Activated CD4-positive, alpha-beta T cell treated with anti-CD3 and anti-CD28 coated beads for 4 hours (primary cell): ENCODE data around the gene MYH15.

Experiments used
- DNase-seq, 2 donors: peaks; one replicate each; pipeline ENCODE4 v3.0.0-alpha.2; 2020

The MYH15 gene

DNA sequence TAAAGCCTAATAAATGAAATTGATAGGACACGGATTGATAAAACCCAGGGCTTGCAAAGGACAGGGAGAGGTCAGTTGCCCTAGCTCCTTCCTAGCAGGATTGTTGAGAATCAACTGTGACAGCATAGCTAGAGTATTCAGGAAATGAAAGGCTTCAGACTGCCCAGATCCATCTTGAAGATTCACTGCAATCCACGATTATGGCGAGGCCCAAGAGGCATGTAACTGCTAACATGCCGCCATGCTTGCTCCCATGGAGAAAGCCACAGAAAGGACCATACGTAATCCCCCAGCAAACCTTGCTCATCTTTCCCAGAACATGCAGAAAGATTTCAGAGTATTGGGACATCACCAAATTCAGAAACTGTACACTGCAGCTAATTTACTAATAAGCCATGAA, 41.3 kb downstream of the MYH15 start:
- DNase-seq = no peak

DNA sequence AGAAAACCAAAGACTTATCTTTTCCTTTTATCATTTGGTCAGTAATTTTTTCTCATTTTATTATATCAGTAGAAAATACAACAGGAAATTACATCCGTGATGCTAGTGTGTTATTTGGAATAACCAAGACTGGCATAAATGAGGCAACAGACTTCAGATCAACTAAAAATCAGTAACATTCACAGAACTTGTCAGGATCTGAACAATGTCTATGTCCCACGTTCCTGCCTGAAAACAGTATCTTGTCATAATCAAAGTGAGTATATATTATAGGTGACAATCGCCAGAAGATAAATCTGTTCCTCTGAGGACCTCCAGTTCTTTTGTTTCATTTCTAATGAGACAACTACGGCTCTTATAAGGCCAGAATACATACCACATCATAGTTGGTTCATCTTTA, 41.8 kb downstream of the MYH15 start:
- no peak for DNase-seq

DNA sequence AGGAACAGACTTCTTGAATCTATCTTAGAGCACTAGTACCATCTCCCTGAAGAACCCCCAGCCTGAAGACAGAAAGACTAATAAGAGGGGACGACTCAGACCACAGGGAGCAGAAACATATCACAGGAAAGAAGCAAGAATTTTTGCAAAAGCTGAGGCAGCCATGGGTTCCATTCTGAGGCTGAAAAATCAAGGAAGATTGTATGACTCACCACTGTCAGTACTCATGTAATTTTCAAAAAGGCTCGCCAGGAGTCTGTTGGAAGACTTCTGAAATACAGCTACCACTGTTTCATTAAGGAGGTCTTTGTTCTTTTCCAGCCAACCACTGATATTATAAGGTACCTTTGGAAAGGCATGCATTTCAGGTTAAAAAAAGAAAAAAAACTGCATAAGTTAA, 47.5 kb downstream of the MYH15 start:
- no peak for DNase-seq

DNA sequence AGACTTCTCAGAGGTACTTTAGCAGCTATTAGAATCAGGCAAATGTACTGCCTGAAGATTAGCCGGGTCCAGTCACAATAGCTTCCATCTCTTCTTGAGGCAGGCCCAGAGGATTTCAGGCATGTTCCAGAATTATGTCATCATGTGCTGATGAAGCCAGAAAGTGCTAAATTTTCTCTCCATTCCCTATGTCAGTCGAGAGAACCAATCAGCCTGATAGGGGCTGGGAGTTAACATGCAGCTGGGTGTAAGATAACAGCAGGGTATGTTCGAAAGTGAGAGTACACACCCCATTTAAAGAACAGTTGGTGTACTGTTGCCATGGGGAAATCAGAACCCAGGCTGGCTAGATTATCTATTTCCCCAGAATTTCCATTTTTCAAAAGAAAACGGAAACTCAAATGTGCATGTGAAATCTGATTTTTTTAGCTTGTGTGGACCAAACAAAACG, 48.7 kb downstream of the MYH15 start:
- DNase-seq = no peak

DNA sequence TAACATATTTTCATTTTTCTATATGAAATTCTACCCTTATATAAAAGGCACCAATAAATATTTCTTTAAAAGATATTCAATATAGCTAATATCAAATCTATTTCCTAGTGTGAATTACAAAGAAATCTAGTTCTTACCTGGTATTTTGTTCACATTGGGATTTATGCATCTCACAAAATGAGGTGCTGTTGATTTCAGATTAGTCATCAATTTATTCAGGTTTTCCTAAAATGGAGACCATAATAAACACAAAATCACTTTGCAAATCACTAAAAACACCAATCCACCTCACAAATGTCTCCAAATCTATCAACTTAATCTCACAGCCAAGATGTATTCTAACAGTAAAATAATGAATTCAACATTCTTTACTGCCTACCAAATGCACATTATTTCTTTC, 51.2 kb downstream of the MYH15 start:
- no peak for DNase-seq

DNA sequence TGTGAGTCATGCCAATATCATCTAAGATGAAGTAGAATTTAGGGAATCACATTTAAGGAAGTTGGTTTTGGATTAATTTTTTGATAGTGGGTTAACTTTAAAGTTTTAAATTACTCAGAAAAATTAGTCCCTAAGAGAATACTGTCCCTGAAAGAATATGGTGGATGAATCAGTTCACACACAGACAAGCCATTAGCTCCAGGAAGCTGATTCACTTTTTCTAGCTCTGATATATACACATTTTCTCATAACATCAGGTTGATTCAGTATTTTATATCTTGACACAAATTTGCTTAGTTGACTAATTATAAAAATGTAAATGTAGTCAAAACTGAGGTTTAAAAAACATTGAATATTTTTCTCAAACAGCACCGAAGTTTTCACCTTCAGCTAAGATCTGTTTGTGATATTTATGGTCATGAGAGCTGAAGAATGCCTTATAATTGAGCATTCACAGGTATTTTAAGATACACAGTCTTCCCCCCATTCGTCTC, 55.1 kb downstream of the MYH15 start:
- no peak for DNase-seq

DNA sequence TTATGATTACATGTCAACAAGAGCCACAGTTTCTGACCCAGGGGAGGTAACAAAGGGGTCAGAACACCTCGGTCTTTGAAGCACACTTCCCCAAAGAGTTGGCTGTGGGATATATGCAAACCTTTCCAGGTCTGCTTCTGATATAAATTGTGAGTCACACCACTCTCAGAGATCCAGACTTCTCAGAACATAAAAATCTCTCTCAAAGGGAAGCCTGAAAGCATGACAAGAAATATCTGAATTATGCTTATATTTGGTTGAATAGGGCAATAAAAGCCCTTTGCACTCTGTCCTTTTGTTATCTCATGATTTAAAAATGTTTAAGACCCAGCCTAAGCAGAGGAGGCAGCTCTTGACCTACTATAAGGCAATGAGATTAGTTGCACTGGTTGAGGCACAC, 56.8 kb downstream of the MYH15 start:
- no peak for DNase-seq

DNA sequence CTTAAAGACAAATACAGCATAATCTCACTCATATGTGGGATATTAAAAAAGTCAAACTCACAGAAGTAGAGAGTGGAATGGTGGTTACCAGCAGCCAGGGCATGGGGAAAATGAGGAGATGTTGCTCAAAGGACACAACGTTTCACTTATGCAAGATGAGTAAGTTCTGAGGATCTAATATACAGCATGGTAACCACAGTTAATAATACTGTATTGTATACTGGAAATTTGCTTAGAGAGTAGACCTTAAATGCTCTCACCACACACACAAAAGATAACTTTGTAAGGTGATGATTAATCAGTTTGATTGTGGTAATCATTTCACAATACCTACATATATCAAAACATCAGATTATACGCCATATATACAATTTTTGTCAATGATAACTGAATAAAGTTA, 60.0 kb downstream of the MYH15 start:
- DNase-seq = no peak

DNA sequence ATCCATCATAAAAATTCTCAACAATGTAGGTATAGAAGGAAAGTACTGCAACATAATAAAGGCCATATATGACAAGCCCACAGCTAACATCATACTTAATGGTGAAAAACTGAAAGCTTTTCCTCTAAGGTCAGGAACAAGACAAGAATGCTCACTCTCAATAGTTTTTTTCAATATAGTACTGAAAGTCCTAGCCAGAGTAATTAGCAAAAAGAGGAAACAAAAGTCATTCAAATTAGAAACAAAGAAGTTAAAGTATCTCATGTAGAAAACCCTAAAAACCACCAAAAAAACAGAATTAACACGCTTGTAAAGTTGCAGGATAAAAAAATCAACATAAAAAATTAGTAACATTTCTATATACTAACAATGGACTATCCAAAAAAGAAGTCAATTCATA, 61.8 kb downstream of the MYH15 start:
- DNase-seq = no peak

DNA sequence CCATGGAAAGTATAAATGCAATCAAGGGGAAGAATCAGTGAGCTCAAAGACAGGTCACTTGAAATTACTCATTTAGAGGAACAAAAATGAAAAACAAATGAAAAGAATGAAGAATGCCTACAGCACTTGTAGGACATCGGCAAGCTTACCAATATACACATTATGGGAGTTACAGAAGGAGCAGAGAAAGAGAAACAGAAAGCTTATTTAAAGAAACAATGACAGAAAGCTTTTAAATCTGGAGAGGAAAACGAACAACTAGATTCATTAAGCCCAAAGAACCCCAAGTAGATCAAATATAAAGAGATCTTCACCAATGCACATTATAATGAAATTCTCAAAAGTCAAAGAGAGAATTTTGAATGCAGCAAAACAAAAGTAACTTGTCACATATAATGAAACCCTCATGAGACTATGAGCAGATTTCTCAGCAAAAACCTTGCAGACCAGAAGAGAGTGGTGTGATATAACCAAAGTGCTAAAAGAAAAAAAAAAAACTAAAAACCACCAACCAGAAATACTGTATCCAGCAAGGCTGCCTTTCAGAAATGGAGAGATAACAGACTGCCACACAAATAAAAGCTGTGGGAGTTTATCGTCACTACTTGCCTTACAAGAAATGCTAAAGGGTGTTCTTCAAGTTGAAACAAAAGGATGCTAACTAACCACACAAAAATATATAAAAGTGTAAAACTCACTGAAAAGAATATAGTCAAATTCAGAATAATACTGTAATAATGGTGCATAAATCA, 63.1 kb downstream of the MYH15 start:
- DNase-seq = no peak

DNA sequence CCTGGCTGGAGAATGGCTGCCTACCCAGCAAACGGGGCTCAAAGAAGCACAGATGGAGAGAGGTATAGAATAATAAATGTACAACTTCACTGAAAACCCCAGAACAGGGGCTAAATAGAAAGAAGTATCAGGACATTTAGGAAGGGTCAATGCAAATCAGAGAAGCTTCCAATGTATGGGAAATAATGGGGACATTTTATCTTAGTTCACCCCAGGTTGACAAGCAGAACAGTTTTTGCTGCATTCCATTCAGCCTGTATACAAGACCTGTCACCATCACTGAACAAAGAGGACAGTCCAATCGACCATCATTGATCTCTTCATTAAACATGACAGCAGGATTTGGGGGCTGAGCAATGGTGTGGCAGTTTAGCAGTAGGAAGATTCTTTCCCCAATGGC, 68.1 kb downstream of the MYH15 start:
- DNase-seq = no peak

DNA sequence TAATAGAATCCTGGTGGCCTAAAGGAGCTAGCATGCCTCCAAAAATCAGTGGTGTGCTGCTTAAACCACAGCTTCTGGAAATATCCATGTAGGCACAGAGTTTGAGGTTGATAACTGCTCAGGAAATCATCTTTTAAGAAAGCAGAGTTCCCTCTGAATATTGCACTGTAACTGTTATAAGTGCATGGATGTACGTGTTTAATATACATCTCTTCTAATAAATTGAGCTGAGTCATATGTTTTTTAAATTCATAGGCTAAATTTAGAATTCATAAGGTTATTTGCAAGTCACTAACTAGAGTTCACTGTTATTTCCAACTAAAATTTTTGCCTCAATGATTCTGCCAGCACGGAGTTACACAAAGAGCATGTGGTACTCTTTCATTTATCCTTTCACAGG, 68.9 kb downstream of the MYH15 start:
- DNase-seq = no peak

DNA sequence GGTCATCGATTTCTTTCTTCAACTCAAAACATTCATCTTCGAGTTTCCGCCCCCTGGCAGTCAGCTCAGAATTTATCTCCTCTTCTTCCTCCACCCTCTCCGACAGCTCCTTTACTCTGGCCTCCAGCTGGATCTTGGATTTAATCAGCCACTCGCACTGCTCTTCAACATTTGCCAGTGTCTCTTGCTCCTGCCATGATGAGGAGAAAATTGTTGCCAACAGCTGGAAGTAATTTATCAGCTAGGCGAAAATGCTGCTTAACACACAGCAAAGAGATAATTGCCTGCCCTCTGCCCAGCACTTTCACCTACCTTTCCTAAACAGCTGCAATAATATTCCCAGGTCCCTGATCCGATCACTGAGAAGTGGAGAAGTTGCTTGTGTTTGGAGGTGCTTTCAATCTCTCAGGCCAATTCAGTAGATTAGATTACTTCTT, 69.3 kb downstream of the MYH15 start:
- no peak for DNase-seq

DNA sequence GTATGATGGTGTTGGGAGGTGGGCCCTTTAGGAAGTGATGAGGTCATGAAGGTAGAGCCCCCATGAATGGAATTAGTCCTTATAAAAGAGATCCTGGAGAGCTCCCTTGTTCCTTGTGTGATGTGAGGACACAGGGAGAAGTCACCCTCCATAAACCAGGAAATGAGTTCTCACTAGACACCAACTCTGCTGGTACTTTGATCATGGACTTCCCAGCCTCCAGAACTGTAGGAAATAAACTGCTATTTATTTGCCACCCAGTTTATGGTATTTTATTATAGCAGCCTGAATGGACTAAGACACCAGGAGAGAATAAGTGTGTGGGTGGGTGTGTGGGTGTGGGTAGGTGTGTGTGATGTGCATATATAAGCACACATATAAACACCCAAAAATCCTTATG, 71.9 kb downstream of the MYH15 start:
- DNase-seq = no peak

DNA sequence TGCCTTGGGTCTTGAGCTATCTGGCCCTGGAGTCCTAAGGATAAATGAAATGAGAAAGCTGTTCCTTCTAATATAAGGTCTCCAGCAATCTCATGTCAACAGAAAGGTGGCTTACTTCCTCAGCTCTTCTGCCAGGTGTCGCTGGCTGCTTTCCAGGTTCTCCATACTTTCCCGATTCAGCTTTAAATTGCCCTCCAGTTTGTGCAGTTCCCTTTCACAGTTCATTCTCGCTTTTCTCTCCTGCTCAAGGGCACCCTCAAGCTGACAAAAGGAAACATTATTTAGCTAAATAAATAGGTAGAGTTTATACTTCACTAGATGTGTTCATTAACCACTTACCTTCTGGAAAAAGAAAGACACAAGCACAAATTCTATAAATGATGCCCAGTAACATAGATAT, 73.0 kb downstream of the MYH15 start:
- DNase-seq = no peak

DNA sequence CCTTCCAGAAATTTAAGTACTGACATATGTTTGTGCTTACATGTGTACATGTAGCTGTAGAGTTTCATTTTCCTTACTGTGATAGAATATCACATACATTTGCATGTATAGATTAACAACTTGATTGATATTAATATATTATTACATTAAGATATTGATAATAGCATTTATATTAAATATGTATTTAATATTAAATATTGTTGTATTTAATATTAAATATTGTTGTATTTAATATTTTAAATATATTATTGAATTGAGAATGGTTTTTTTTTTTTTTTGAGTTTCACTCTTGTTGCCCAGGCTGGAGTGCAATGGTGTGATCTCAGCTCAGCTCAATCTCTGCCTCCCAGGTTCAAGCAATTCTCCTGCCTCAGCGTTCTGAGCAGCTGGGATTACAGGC, 76.5 kb downstream of the MYH15 start:
- no peak for DNase-seq

DNA sequence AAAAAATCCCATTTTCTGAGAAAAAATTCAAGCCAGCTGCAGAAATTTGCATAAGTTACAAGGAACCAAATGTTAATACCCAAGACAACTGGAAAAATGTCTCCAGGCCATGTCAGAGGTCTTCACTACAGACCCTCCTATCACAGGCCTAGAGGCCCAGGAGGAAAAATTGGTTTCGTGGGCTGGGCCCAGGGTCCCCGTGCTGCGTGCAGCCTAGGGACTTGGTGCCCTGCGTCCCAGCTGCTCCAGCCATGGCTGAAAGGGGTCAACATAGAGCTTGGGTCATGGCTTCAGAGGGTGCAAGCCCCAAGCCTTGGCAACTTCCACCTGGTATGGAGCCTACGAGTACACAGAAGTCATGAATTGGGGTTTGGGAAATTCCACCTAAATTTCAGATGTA, 78.0 kb downstream of the MYH15 start:
- DNase-seq = no peak

DNA sequence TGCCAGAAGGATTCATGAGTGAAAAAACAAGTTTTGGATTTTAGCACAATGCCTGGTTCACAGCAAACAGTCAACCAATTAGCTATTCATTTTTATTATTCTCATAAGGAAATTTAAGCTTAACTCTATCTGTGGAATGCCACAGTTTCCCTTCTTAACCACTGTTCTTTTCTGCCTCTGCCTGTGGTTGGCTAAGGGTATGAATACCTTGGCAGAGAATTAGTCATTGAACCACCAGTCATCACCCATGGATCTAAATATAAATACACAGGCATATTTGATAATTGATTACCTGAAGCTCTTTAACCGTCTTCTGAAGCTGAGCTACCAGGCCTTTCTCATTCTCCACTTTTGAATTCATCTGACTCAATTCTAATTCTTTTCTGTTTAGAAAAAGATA, 79.9 kb downstream of the MYH15 start:
- no peak for DNase-seq

DNA sequence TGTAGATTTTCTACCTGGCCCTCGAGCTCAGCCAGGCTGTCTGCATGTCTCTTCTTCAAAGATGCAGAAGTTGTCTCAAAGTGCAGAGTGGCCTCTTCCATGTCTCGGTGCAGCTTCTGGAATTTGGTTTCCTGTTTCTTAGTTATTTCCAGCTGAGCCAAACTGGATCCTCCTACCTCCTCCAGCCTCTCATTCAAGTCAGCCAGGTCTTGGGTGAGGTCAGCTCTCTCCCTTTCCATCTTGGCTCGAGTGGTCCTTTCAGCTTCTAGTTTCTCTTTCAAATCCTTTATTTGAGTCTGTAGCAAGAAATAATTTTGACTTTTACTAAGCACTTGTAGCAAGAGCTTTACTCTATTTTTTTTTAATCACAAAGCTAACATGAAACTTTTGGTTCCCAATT, 81.8 kb downstream of the MYH15 start:
- DNase-seq = no peak

DNA sequence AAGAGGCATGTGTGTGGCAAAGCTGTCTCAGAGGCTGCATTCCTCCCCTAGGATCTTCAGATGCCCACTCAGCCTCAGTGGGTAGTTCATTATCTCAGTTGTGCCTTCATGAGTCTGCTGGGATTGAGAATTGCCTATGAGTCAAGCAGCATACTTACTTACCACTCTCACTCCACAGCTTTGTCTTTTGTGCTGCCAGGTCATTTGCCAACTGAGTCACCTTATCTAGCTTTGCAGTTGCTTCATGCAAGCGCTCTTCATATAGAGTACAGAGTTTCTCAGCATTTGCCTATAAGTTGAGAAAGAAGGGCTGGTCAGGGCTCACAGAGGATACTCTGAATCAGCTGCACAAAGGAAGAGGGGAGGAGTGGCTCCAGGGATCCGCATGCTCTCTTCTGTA, 89.5 kb downstream of the MYH15 start:
- DNase-seq = no peak

DNA sequence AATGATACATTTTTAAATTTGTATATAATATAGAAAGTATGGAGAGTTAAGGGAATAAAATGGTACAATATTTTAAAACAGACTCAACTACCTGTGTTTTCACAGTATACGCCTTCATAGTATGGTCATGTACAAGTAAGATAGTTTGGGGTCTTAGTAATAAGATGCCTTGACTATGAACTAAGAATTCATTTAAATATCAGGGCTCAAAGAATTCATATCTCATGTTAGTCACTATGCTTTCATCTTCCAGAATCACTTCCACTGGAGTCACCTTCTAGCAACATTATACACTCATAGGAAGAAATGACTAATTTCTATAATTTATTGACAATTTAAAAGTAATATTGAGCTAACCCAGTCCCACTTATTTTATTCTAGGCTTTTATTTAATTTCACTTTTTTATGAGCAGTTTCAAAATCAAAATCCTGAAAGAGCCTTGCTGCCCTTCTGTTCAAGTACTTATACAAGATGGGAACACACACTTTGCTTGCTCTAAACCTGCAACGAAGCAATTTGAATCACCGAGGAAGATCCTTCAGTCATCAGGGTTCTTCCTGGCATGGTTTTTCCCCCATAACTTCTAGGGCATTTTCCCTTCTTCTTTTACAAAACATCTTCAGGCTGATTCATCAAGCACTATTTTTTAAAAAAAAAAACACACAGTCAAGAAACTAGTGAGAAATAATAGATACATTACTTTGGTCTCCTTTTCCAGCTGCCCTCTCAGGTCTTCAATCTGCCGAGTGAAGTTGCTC, 94.1 kb downstream of the MYH15 start:
- no peak for DNase-seq

DNA sequence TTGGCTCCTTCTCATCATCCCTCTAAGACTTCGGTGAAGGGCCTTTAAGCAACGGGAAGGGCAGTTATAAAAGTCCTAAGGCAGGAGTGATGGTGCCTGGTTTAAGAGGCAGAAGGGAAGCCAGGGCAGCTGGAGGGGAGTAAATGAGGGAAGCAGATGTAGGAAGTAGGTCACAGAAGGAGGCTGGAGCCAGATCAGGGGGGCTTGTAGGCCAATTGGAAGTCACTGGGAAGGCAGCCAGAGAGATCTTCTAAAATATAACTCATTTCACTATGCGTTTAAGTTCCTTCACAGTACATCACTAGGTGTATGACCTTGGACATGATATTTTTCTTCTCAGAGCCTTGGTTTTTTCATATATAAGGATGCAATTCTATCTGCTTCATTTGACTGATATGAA, 94.7 kb downstream of the MYH15 start:
- DNase-seq = no peak

DNA sequence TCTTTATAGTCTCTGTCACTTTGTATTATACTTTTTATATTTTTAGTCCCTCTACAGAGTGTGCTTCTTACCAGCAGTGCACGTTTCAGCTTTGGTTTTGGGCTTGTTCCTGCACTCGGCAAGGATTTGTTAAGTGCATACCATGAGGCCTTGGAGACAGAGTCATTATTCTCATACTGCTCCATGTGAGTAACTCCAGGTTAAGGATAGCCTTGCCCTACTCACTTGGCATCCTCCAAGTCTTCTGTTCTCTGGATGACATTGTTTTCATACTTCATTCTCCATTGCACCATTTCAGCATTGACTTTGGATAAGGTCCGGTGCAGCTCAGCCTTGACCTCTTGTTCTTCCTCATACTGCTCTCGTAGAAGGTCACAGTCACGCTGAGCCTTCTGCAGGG, 96.4 kb downstream of the MYH15 start:
- no peak for DNase-seq

DNA sequence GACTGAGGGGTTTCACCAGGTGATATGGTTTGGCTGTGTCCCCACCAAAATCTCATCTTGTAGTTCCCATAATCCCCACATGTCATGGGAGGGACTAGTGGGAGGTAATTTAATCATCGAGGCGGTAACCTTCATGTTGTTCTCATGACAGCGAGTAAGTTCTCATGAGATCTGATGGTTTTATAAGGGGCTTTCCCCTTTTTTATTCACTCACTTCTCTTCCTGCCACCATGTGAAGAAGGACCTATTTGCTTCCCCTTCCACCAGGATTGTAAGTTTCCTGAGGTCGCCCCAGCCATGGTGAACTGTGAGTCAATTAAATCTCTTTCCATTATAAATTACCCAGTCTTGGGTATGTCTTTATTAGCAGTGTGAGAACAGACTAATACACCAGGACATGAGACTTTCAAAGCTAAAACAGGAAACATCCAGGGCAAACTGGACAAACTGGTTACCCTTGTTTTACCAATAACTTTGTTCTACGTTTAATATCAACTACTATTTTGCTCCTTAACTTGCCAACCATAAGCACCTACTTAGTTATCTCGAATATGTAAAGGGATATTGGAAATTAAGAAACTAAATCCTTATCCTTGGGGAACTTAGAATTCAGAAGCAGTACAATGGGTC, 98.2 kb downstream of the MYH15 start:
- DNase-seq = no peak
